ENCODE results near the gene TENT5C. TPM values are rescaled to one million over a fixed set of nuclear protein-coding genes. Genes with fewer than 3 reads are reported as not detected.
A peak's percentile ranks its signal among the peaks of the same experiment; 100 is the strongest.

Gene TENT5C
- total RNA-seq, 4 donors from 2014 or later, result 1.9 to 4.3 (median 2.8) TPM

DNA sequence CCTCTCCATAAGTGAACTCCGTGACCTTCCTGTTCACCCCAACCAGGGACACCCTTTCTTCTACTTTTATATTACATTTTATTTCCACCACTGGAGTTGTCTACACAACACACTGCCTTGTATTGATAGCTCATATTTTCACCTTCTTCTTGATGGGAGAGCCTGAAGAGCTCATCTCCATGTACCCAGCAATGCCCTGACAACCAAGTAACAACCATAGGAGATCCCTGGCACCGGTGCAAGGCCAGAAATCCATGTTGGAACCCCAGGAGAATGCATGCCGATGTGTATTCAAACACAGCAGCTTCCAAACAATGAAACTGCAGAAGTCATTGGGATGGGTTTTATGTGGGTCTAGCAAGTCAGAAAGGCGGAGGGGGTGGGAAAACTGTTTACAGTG lies 15.5 kb downstream of the TENT5C start:
- TF ChIP-seq, protein P1, sequence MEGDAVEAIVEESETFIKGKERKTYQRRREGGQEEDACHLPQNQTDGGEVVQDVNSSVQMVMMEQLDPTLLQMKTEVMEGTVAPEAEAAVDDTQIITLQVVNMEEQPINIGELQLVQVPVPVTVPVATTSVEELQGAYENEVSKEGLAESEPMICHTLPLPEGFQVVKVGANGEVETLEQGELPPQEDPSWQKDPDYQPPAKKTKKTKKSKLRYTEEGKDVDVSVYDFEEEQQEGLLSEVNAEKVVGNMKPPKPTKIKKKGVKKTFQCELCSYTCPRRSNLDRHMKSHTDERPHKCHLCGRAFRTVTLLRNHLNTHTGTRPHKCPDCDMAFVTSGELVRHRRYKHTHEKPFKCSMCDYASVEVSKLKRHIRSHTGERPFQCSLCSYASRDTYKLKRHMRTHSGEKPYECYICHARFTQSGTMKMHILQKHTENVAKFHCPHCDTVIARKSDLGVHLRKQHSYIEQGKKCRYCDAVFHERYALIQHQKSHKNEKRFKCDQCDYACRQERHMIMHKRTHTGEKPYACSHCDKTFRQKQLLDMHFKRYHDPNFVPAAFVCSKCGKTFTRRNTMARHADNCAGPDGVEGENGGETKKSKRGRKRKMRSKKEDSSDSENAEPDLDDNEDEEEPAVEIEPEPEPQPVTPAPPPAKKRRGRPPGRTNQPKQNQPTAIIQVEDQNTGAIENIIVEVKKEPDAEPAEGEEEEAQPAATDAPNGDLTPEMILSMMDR (IDR thresholded peaks at IDR 0.05), result no peak
- no peak for TF ChIP-seq POLR2A (IDR thresholded peaks at IDR 0.05)
- DNase-seq (ENCODE audit: low spot score in 2 of 2), result peak in 1 of 2 donors; percentile 20
- WGBS, 2 donors, result 94 to 96% methylated on average over 4 of the region's 4 CpGs
- no peak overlapping the region for H3K4me3 ChIP-seq (ENCODE audit: low read depth, poor library complexity, severe bottlenecking)
- intact Hi-C loops (cut with DNase I; ENCODE audit: low total_unique reads), result no loop called here

DNA sequence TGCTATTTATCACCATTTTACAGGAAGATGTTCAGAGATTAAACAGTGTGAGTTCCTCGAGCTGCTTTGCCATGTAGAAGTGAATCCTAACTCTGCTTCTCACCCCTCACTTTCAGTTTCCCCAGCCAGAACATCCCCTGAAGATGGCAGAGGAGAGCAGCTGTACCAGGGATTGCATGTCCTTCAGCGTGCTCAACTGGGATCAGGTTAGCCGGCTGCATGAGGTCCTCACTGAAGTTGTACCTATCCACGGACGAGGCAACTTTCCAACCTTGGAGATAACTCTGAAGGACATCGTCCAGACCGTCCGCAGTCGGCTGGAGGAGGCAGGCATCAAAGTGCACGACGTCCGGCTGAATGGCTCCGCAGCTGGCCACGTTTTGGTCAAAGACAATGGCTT lies 16.9 kb downstream of the TENT5C start:
- TF ChIP-seq, protein P1 (IDR thresholded peaks at IDR 0.05), result no peak
- TF ChIP-seq POLR2A (IDR thresholded peaks at IDR 0.05), result no peak
- 92 to 96% methylated on average over 14 of the region's 14 CpGs for WGBS, 2 donors

DNA sequence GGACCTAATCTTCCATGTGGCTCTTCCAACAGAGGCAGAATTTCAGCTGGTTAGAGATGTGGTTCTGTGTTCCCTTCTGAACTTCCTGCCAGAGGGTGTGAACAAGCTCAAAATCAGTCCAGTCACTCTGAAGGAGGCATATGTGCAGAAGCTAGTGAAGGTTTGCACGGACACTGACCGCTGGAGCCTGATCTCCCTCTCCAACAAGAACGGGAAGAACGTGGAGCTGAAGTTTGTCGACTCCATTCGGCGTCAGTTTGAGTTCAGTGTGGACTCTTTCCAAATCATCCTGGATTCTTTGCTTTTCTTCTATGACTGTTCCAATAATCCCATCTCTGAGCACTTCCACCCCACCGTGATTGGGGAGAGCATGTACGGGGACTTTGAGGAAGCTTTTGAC lies 17.3 kb downstream of the TENT5C start:
- H3K4me3 ChIP-seq (ENCODE audit: low read depth, poor library complexity, severe bottlenecking), result no peak overlapping the region
- intact Hi-C loops (cut with DNase I; ENCODE audit: low total_unique reads), result no loop called here
- TF ChIP-seq, protein P1 (IDR thresholded peaks at IDR 0.05), result no peak
- TF ChIP-seq POLR2A (IDR thresholded peaks at IDR 0.05), result no peak
- WGBS, 2 donors, result 89 to 93% methylated on average over 9 of the region's 9 CpGs
- DNase-seq (ENCODE audit: low spot score in 2 of 2), result peak in 1 of 2 donors; percentile 53

More for the DNA sequence above, 16.9 kb downstream of the TENT5C start:
- intact Hi-C loops (cut with DNase I; ENCODE audit: low total_unique reads), result no loop called here
- peak in 1 of 2 donors; percentile 46 for DNase-seq (ENCODE audit: low spot score in 2 of 2)
- no peak overlapping the region for H3K4me3 ChIP-seq (ENCODE audit: low read depth, poor library complexity, severe bottlenecking)

DNA sequence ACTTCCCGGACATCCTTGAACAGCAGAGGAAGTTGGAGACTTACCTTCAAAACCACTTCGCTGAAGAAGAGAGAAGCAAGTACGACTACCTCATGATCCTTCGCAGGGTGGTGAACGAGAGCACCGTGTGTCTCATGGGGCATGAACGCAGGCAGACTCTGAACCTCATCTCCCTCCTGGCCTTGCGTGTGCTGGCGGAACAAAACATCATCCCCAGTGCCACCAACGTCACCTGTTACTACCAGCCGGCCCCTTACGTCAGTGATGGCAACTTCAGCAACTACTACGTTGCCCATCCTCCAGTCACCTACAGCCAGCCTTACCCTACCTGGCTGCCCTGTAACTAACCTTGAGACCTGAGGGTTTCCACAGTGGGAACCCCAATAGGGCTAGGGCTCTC lies 17.9 kb downstream of the TENT5C start:
- intact Hi-C loops (cut with DNase I; ENCODE audit: low total_unique reads), result no loop called here
- 95 to 96% methylated on average over 13 of the region's 13 CpGs for WGBS, 2 donors
- TF ChIP-seq, protein P1 (IDR thresholded peaks at IDR 0.05), result no peak
- no peak for TF ChIP-seq POLR2A (IDR thresholded peaks at IDR 0.05)

DNA sequence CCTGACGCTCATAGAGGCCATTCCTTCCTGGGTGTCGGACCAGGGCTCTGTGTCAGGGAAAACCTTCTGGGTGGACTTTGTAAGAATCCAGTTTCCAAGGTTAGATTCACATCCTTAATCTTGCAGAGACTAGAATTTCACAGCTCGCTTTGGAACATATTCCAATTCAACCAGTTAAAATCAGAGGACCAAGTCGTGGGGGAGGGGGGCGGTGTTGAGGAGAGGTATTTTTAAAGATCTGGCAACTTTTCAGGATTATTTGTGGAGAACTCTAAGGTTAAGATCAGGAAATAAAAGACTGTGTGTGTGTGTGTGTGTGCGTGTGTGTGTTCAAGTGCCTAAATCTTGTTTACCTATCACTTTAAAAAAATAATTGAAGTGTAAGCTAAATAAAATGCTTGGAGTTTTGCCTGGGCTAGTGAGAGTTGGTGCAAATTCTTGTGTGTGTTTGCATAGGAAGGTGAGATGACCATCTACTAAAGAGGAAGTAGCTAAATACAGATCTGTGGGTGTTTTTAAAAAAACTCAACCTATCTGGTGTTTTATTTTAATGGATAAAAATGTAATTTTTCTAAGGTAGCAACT lies 21.8 kb downstream of the TENT5C start:
- peak in 1 of 2 donors; percentile 23 for DNase-seq (ENCODE audit: low spot score in 2 of 2)

More for the DNA sequence above, 17.9 kb downstream of the TENT5C start:
- H3K4me3 ChIP-seq (ENCODE audit: low read depth, poor library complexity, severe bottlenecking), result no peak overlapping the region
- peak in 1 of 2 donors; percentile 42 for DNase-seq (ENCODE audit: low spot score in 2 of 2)

More for the DNA sequence above, 21.8 kb downstream of the TENT5C start:
- TF ChIP-seq POLR2A (IDR thresholded peaks at IDR 0.05), result no peak
- TF ChIP-seq, protein P1 (IDR thresholded peaks at IDR 0.05), result no peak
- intact Hi-C loops (cut with DNase I; ENCODE audit: low total_unique reads), result no loop called here
- WGBS, 2 donors, result 84 to 85% methylated on average over 6 of the region's 6 CpGs
- no peak overlapping the region for H3K4me3 ChIP-seq (ENCODE audit: low read depth, poor library complexity, severe bottlenecking)
